ENCODE results near the gene MLIP.
"Not testable (repeated sequence)": the region's sequence is repeated elsewhere in the genome, so short reads cannot be mapped to it uniquely, and the experiment has no call there.

The MLIP gene

GRCh38 chr6:54111341-54112045 lies at the start of gene MLIP:
Gene MLIP (plus strand): TSS chr6:54111443. CDS start chr6:54111480, 37 bp downstream.
- DNase-seq, result no peak

- no peak for DNase-seq
Measured at GRCh38 chr6:54063228-54063539, 48.1 kb upstream of the MLIP start.

- no peak for DNase-seq
Measured at GRCh38 chr6:54068694-54069093, 42.5 kb upstream of the MLIP start.

- DNase-seq, result no peak
Measured at GRCh38 chr6:54070025-54070424, 41.2 kb upstream of the MLIP start.

- DNase-seq, result no peak
Measured at GRCh38 chr6:54071821-54072340, 39.4 kb upstream of the MLIP start.

GRCh38 chr6:54072635-54073313 lies 38.5 kb upstream of the MLIP start:
- no peak for DNase-seq

GRCh38 chr6:54073487-54073886 lies 37.8 kb upstream of the MLIP start:
- no peak for DNase-seq

- DNase-seq, result no peak
Measured at GRCh38 chr6:54074109-54074508, 37.1 kb upstream of the MLIP start.

- no peak for DNase-seq
Measured at GRCh38 chr6:54074578-54075195, 36.6 kb upstream of the MLIP start.

GRCh38 chr6:54076159-54076789 lies 35.0 kb upstream of the MLIP start:
- DNase-seq, result no peak

GRCh38 chr6:54081499-54081898 lies 29.7 kb upstream of the MLIP start:
- not testable (repeated sequence) for DNase-seq

- DNase-seq, result no peak
Measured at GRCh38 chr6:54083287-54083686, 28.0 kb upstream of the MLIP start.

GRCh38 chr6:54084231-54084630 lies 27.0 kb upstream of the MLIP start:
- no peak for DNase-seq

- DNase-seq, result no peak
Measured at GRCh38 chr6:54085047-54085446, 26.2 kb upstream of the MLIP start.

GRCh38 chr6:54085541-54085940 lies 25.7 kb upstream of the MLIP start:
- DNase-seq, result no peak

GRCh38 chr6:54086439-54086838 lies 24.8 kb upstream of the MLIP start:
- DNase-seq, result no peak

GRCh38 chr6:54087721-54088120 lies 23.5 kb upstream of the MLIP start:
- DNase-seq, result no peak

GRCh38 chr6:54093326-54093948 lies 17.8 kb upstream of the MLIP start:
- no peak for DNase-seq

GRCh38 chr6:54094293-54094692 lies 16.9 kb upstream of the MLIP start:
- no peak for DNase-seq

- DNase-seq, result no peak
Measured at GRCh38 chr6:54094786-54095185, 16.5 kb upstream of the MLIP start.

GRCh38 chr6:54095723-54096122 lies 15.5 kb upstream of the MLIP start:
- no peak for DNase-seq

- DNase-seq, result no peak
Measured at GRCh38 chr6:54096811-54097210, 14.4 kb upstream of the MLIP start.

GRCh38 chr6:54097753-54098152 lies 13.5 kb upstream of the MLIP start:
- no peak for DNase-seq

All from CD4-positive, alpha-beta T cell treated with Interleukin-4 for 1 hour (primary cell).